A673 (cell line): ENCODE data around the gene GRIK1. TPM values are rescaled to one million over a fixed set of nuclear protein-coding genes. Genes with fewer than 3 reads are reported as not detected.

ENCODE experiments used
- BruUV-seq: library from RNA; stranded (reverse); fragments of 400-500 nt; replicated peaks from 2 replicates; lab custom pipeline; 2021; lab: Mats Ljungman, UMichigan
- CTCF ChIA-PET: fragments of 300-600 bp; sonication (Branson Sonifier 250); formaldehyde crosslinking; loops from one replicate; lab custom pipeline; 2022; ENCODE audit warnings: antibody characterized with exemption; lab: Charles Lee
- POLR2A ChIA-PET: fragments of 300-600 bp; sonication (Branson Sonifier 250); formaldehyde crosslinking; loops from one replicate; lab custom pipeline; 2022; ENCODE audit warnings: antibody characterized with exemption; ENCODE audit not compliant: low non-redundant PET; lab: Charles Lee
- DNase-seq: peaks from one replicate; pipeline ENCODE4 v3.0.0-alpha.2; 2015; ENCODE audit warnings: low spot score
- H3K27ac ChIP-seq: fragments of 200-600 bp; sonication (generic); 2 replicates; pipeline ENCODE4 v1.5.1; 2016; ENCODE audit warnings: mixed run types, low read depth, mild to moderate bottlenecking, mixed read lengths, antibody characterized with exemption, low read length; ENCODE audit not compliant: poor library complexity, severe bottlenecking
- H3K27me3 ChIP-seq: fragments of 200-600 bp; sonication (generic); replicated peaks from 2 replicates; pipeline ENCODE4 v1.6.1; 2017; ENCODE audit warnings: mixed run types, low read depth, mild to moderate bottlenecking, mixed read lengths, antibody characterized with exemption, low read length; ENCODE audit not compliant: insufficient read depth, poor library complexity
- H3K36me3 ChIP-seq: fragments of 200-600 bp; sonication (generic); 2 replicates; pipeline ENCODE4 v1.6.1; 2016; ENCODE audit warnings: mixed run types, mild to moderate bottlenecking, mixed read lengths, antibody characterized with exemption, low read length; ENCODE audit not compliant: insufficient read depth, poor library complexity, severe bottlenecking
- H3K4me1 ChIP-seq: fragments of 200-600 bp; sonication (generic); 2 replicates; pipeline ENCODE4 v1.6.1; 2017; ENCODE audit warnings: mixed run types, mild to moderate bottlenecking, mixed read lengths, antibody characterized with exemption, low read length; ENCODE audit not compliant: insufficient read depth, poor library complexity, severe bottlenecking
- H3K4me3 ChIP-seq: fragments of 200-600 bp; sonication (generic); 2 replicates; pipeline ENCODE4 v1.5.1; 2016; ENCODE audit warnings: low read depth, mixed run types, mild to moderate bottlenecking, mixed read lengths, low read length; ENCODE audit not compliant: poor library complexity, severe bottlenecking
- H3K9me3 ChIP-seq: fragments of 200-600 bp; sonication (generic); 2 replicates; pipeline ENCODE4 v1.6.1; 2016; ENCODE audit warnings: mixed run types, low read depth, mild to moderate bottlenecking, mixed read lengths, antibody characterized with exemption, low read length; ENCODE audit not compliant: poor library complexity, severe bottlenecking
- CTCF ChIP-seq: fragments of 300-800, 200-600 bp; sonication (generic); conservative IDR thresholded peaks from 2 replicates; pipeline ENCODE4 v1.5.1; 2017; ENCODE audit warnings: low read depth, mild to moderate bottlenecking, antibody characterized with exemption, low read length, moderate library complexity, mixed read lengths
- EZH2 ChIP-seq: fragments of 200-600 bp; sonication (generic); IDR thresholded peaks from 2 replicates; pipeline ENCODE4 v1.6.1; 2017; ENCODE audit warnings: borderline replicate concordance, low read depth, mild to moderate bottlenecking, mixed read lengths, antibody characterized with exemption, low read length; ENCODE audit not compliant: poor library complexity, severe bottlenecking
- intact Hi-C: fragments of 100-400 bp; cut with micrococcal nuclease; formaldehyde crosslinking; loops from one replicate; pipeline ENCODE4 v1.10.0; 2022; ENCODE audit not compliant: unreplicated experiment
- total RNA-seq: library from RNA; stranded (reverse); gene quantifications from 2 replicates; pipeline ENCODE4 v1.2.3, GENCODE V29; 2021

The GRIK1 gene
- total RNA-seq, 1 experiment from 2014 or later: 0.67 TPM

- H3K36me3 ChIP-seq: no peaks in the 10 kb centered on the region
- ChIA-PET CTCF (no interaction called here), POLR2A (no interaction called here)
- H3K4me1 ChIP-seq: no peaks in the 10 kb centered on the region
- TF ChIP-seq EZH2: no peak
- no peak for TF ChIP-seq CTCF
- H3K4me3 ChIP-seq: no peak overlapping the region
- no TSS peak for BruUV-seq
- no peaks in the 10 kb centered on the region for H3K9me3 ChIP-seq
- intact Hi-C loops: no loop called here
- no peak for DNase-seq
- H3K27ac ChIP-seq: no peak overlapping the region
- no peaks in the 10 kb centered on the region for H3K27me3 ChIP-seq
Measured at GRCh38 chr21:29805105-29805504, 134.7 kb downstream of the GRIK1 start.

DNA sequence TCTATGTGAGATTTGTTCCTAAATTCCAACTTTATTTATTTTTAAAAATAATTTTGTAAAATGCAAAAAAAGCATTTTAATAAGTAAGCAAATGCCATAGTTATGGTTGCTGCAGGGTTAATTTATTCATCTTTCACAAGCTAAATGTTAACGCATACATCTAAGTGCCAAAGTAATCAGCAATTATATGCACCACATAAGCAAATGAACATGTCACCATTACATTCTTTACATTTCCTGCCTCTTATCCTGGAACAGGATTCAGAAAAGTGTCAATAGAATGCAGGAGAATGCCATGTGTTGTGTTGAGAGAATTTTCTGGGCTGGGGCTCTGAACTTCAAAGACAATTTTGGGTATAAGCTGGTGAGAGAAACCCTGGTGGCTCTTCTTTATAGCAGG is 136.6 kb downstream of the GRIK1 start:
- CTCF ChIA-PET: interaction anchor here (0.6 kb wide), 1 partner anchor 635 kb away, joined by 4 read pairs; no protein-coding TSS in a partner anchor
- no peak for TF ChIP-seq EZH2
- TF ChIP-seq CTCF: no peak
- Histone ChIP-seq H3K4me1 (no peaks in the 10 kb centered on the region), H3K36me3 (no peaks in the 10 kb centered on the region), H3K27ac (no peak overlapping the region), H3K9me3 (no peaks in the 10 kb centered on the region), H3K4me3 (no peak overlapping the region), H3K27me3 (no peaks in the 10 kb centered on the region)
- intact Hi-C loops: no loop called here
- BruUV-seq: no TSS peak
- POLR2A ChIA-PET: no interaction called here
- peak; percentile 8 for DNase-seq

GRCh38 chr21:29801122-29801521 is 138.7 kb downstream of the GRIK1 start:
- TF ChIP-seq EZH2: no peak
- TF ChIP-seq CTCF: no peak
- DNase-seq: no peak
- no TSS peak for BruUV-seq
- CTCF ChIA-PET: no interaction called here
- POLR2A ChIA-PET: no interaction called here
- Histone ChIP-seq H3K27ac (no peak overlapping the region), H3K4me1 (no peaks in the 10 kb centered on the region), H3K36me3 (no peaks in the 10 kb centered on the region), H3K4me3 (no peak overlapping the region), H3K9me3 (no peaks in the 10 kb centered on the region), H3K27me3 (no peaks in the 10 kb centered on the region)
- intact Hi-C loops: no loop called here
